Measurements from ENCODE around the gene TGM4.

The TGM4 gene

GRCh38 chr3:44874308-44874707 lies at the start of gene TGM4:
TSS of gene TGM4 (plus strand) at chr3:44874608. CDS start at chr3:44874679, 71 bp downstream.
- H3K27ac ChIP-seq (ENCODE audit: poor library complexity, severe bottlenecking) = no peak within 1 kb of the TSS
- DNase-seq (ENCODE audit: low spot score) (no peak), ATAC-seq (ENCODE audit: low read depth) (no peak)
- no peaks in the 10 kb centered on the region for H3K9me3 ChIP-seq (ENCODE audit: severe bottlenecking)
- H3K4me3 ChIP-seq (ENCODE audit: severe bottlenecking) = no peak within 1 kb of the TSS
- no peaks in the 10 kb centered on the region for H3K36me3 ChIP-seq (ENCODE audit: low read depth)
- no peak for TF ChIP-seq CTCF (IDR thresholded peaks at IDR 0.05; ENCODE audit: poor library complexity, severe bottlenecking)
- no peaks in the 10 kb centered on the region for H3K4me1 ChIP-seq (ENCODE audit: insufficient read depth, poor library complexity, severe bottlenecking)
- H3K27me3 ChIP-seq (ENCODE audit: insufficient read depth, poor library complexity, severe bottlenecking) = no peaks in the 10 kb centered on the region

- TF ChIP-seq CTCF (IDR thresholded peaks at IDR 0.05; ENCODE audit: poor library complexity, severe bottlenecking) = no peak
- H3K4me1 ChIP-seq (ENCODE audit: insufficient read depth, poor library complexity, severe bottlenecking) = no peaks in the 10 kb centered on the region
- no peak overlapping the region for H3K27ac ChIP-seq (ENCODE audit: poor library complexity, severe bottlenecking)
- H3K9me3 ChIP-seq (ENCODE audit: severe bottlenecking) = no peaks in the 10 kb centered on the region
- peaks cover 55% of the 10 kb centered on the region for H3K36me3 ChIP-seq (ENCODE audit: low read depth)
- ATAC-seq (ENCODE audit: low read depth) (0 out of 3 replicates have a peak, but pooled peaks have one; percentile 38), DNase-seq (ENCODE audit: low spot score) (no peak)
- no peaks in the 10 kb centered on the region for H3K27me3 ChIP-seq (ENCODE audit: insufficient read depth, poor library complexity, severe bottlenecking)
- H3K4me3 ChIP-seq (ENCODE audit: severe bottlenecking) = no peak overlapping the region
Observed at GRCh38 chr3:44825264-44825925, 49.0 kb upstream of the TGM4 start.

- no peaks in the 10 kb centered on the region for H3K27me3 ChIP-seq (ENCODE audit: insufficient read depth, poor library complexity, severe bottlenecking)
- no peak for TF ChIP-seq CTCF (IDR thresholded peaks at IDR 0.05; ENCODE audit: poor library complexity, severe bottlenecking)
- peaks cover 72% of the 10 kb centered on the region for H3K36me3 ChIP-seq (ENCODE audit: low read depth)
- no peak overlapping the region for H3K27ac ChIP-seq (ENCODE audit: poor library complexity, severe bottlenecking)
- no peaks in the 10 kb centered on the region for H3K4me1 ChIP-seq (ENCODE audit: insufficient read depth, poor library complexity, severe bottlenecking)
- no peak overlapping the region for H3K4me3 ChIP-seq (ENCODE audit: severe bottlenecking)
- ATAC-seq (ENCODE audit: low read depth) (no peak), DNase-seq (ENCODE audit: low spot score) (no peak)
- no peaks in the 10 kb centered on the region for H3K9me3 ChIP-seq (ENCODE audit: severe bottlenecking)
Observed at GRCh38 chr3:44827196-44827595, 47.2 kb upstream of the TGM4 start.

GRCh38 chr3:44831232-44831631 lies 43.2 kb upstream of the TGM4 start:
- H3K4me1 ChIP-seq (ENCODE audit: insufficient read depth, poor library complexity, severe bottlenecking) = no peaks in the 10 kb centered on the region
- no peak for ATAC-seq (ENCODE audit: low read depth)
- DNase-seq (ENCODE audit: low spot score) = no peak
- no peak for TF ChIP-seq CTCF (IDR thresholded peaks at IDR 0.05; ENCODE audit: poor library complexity, severe bottlenecking)
- no peak overlapping the region for H3K4me3 ChIP-seq (ENCODE audit: severe bottlenecking)
- peaks cover 77% of the 10 kb centered on the region for H3K36me3 ChIP-seq (ENCODE audit: low read depth)
- H3K27ac ChIP-seq (ENCODE audit: poor library complexity, severe bottlenecking) = no peak overlapping the region
- H3K9me3 ChIP-seq (ENCODE audit: severe bottlenecking) = peaks cover 3% of the 10 kb centered on the region
- H3K27me3 ChIP-seq (ENCODE audit: insufficient read depth, poor library complexity, severe bottlenecking) = no peaks in the 10 kb centered on the region

- Histone ChIP-seq H3K4me3 (ENCODE audit: severe bottlenecking) (no peak overlapping the region), H3K9me3 (ENCODE audit: severe bottlenecking) (peaks cover 3% of the 10 kb centered on the region), H3K27me3 (ENCODE audit: insufficient read depth, poor library complexity, severe bottlenecking) (no peaks in the 10 kb centered on the region), H3K36me3 (ENCODE audit: low read depth) (peaks cover 77% of the 10 kb centered on the region), H3K4me1 (ENCODE audit: insufficient read depth, poor library complexity, severe bottlenecking) (no peaks in the 10 kb centered on the region), H3K27ac (ENCODE audit: poor library complexity, severe bottlenecking) (no peak overlapping the region)
- ATAC-seq (ENCODE audit: low read depth) (no peak), DNase-seq (ENCODE audit: low spot score) (no peak)
- no peak for TF ChIP-seq CTCF (IDR thresholded peaks at IDR 0.05; ENCODE audit: poor library complexity, severe bottlenecking)
Observed at GRCh38 chr3:44832032-44832431, 42.4 kb upstream of the TGM4 start.
